ENCODE results near the gene ARFRP1. TPM values are rescaled to one million over a fixed set of nuclear protein-coding genes. Genes with fewer than 3 reads are reported as not detected.

Gene ARFRP1
- total and polyA plus RNA-seq, 4 donors = 29.8 to 56.0 (median 47.4) TPM

DNA sequence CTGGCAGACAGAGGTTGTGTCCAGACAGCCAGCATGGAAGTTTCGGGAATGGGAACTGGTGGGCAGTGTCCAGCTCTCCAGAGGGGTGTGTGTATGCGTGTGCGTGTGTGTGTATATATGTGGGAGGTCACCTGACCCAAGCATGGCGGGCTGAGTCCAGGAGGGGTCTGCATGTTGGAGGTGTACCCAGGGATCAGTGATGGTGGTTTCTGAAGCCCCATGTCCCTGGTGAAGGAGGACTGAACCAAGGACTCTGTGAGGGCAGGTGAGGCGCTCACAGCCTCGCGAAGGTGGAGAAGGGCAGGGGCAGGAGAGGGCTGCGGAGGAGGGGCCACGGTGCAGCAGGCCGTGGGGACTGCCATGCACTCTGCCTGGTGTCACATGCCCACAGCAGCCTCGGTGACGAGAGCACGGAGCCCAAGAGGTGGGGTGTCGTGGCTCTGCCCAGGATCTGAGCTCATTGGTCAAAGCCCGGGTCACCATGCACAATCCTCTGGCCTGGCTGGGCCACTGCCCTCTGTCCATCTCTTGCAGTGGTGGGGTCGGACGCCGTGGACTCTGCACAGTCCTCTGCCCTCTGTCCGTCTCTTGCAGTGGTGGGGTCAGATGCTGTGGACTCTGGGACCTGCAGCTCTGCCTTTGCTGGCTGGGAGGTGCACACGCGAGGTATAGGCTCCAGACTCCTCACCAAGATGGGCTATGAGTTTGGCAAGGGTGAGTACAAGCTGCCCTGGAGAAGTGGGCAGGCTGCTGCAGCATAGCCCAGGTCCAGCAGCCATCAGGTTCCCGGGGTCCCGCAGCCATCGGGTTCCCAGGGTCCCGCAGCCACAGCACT is 26.6 kb upstream of the ARFRP1 start:
- TF ChIP-seq, protein P1, sequence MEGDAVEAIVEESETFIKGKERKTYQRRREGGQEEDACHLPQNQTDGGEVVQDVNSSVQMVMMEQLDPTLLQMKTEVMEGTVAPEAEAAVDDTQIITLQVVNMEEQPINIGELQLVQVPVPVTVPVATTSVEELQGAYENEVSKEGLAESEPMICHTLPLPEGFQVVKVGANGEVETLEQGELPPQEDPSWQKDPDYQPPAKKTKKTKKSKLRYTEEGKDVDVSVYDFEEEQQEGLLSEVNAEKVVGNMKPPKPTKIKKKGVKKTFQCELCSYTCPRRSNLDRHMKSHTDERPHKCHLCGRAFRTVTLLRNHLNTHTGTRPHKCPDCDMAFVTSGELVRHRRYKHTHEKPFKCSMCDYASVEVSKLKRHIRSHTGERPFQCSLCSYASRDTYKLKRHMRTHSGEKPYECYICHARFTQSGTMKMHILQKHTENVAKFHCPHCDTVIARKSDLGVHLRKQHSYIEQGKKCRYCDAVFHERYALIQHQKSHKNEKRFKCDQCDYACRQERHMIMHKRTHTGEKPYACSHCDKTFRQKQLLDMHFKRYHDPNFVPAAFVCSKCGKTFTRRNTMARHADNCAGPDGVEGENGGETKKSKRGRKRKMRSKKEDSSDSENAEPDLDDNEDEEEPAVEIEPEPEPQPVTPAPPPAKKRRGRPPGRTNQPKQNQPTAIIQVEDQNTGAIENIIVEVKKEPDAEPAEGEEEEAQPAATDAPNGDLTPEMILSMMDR (IDR thresholded peaks at IDR 0.05; ENCODE audit: control extremely low read depth, extremely low read depth) = no peak
- no peak for DNase-seq
- no peak for ATAC-seq (ENCODE audit: insufficient read depth, low FRiP score)
- Histone ChIP-seq H3K4me1 (ENCODE audit: control insufficient read depth in 5 of 5, insufficient read depth in 5 of 5, low read length in 5 of 5) (peaks cover 0 to 13% (median 2%) of the 10 kb centered on the region in 5 donors), H3K9me3 (ENCODE audit: control insufficient read depth in 4 of 4, insufficient read depth in 3 of 4, low read length in 3 of 4) (no peaks in the 10 kb centered on the region), H3K27me3 (ENCODE audit: control insufficient read depth in 3 of 3, insufficient read depth in 3 of 3, low read length in 2 of 3) (no peaks in the 10 kb centered on the region), H3K4me3 (no peak overlapping the region), H3K27ac (ENCODE audit: low read depth in 1 of 2, low read length in 1 of 2) (no peak overlapping the region), H3K9ac (ENCODE audit: insufficient read depth in 1 of 2, low read length in 2 of 2) (no peak overlapping the region), H3K36me3 (ENCODE audit: control insufficient read depth in 4 of 4, insufficient read depth in 4 of 4, low read length in 4 of 4) (peaks cover 0 to 40% (median 7%) of the 10 kb centered on the region in 4 donors)
- WGBS, 2 donors = 91 to 92% methylated on average over 25 of the region's 25 CpGs

DNA sequence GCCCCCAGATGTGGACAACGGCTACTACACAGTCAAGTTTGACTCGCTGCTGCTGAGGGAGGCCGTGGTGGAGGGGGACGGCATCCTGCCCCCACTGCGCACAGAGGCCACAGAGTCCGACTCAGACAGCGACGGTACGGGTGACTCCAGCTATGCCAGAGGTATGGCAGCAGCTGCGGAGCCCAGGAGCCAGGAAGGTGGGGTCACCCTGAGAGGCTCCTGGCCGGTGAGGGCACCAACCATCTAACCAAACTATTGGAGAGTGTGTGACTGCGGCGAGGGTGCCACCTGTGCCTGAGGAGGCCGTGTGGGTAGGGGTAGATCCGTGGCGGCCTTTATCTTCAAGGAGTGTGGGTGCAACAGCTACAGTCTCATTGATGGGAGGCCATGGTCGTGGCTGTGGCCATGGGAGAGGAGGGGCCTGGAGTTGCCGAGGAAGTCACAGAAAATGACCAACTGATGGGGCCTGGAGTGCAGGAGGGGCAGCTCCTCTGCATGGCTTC is 25.9 kb upstream of the ARFRP1 start:
- TF ChIP-seq, protein P1 (IDR thresholded peaks at IDR 0.05; ENCODE audit: control extremely low read depth, extremely low read depth) = no peak
- Histone ChIP-seq H3K27ac (ENCODE audit: low read depth in 1 of 2, low read length in 1 of 2) (no peak overlapping the region), H3K4me1 (ENCODE audit: control insufficient read depth in 5 of 5, insufficient read depth in 5 of 5, low read length in 5 of 5) (peaks cover 0 to 7% (median 2%) of the 10 kb centered on the region in 5 donors), H3K9me3 (ENCODE audit: control insufficient read depth in 4 of 4, insufficient read depth in 3 of 4, low read length in 3 of 4) (no peaks in the 10 kb centered on the region), H3K36me3 (ENCODE audit: control insufficient read depth in 4 of 4, insufficient read depth in 4 of 4, low read length in 4 of 4) (peaks cover 0 to 40% (median 7%) of the 10 kb centered on the region in 4 donors), H3K27me3 (ENCODE audit: control insufficient read depth in 3 of 3, insufficient read depth in 3 of 3, low read length in 2 of 3) (no peaks in the 10 kb centered on the region), H3K4me3 (no peak overlapping the region), H3K9ac (ENCODE audit: insufficient read depth in 1 of 2, low read length in 2 of 2) (no peak overlapping the region)
- no peak for DNase-seq
- 93 to 97% methylated on average over 18 of the region's 18 CpGs for WGBS, 2 donors
- no peak for ATAC-seq (ENCODE audit: insufficient read depth, low FRiP score)

DNA sequence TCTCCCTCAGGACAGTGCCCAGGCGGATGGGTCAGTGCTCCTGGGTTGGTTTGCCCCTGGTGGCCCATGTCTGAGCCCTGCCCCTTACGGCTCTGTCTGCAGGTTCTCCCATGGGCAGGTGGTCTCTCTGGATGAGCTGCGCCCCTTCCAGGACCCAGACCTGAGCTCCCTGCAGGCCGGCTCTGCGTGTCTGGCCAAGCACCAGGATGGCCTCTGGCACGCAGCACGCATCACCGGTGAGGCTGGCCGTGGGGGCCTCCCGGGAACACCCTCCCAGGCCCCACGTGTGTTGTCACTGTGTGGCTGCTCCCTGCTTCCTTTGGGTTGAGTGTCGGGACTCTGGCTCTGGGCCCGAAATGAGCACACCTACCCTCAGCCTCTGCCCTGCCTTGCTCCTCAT is 25.3 kb upstream of the ARFRP1 start:
- WGBS, 2 donors = 90 to 95% methylated on average over 13 of the region's 13 CpGs
- Histone ChIP-seq H3K9ac (ENCODE audit: insufficient read depth in 1 of 2, low read length in 2 of 2) (no peak overlapping the region), H3K36me3 (ENCODE audit: control insufficient read depth in 4 of 4, insufficient read depth in 4 of 4, low read length in 4 of 4) (peaks cover 0 to 40% (median 7%) of the 10 kb centered on the region in 4 donors), H3K9me3 (ENCODE audit: control insufficient read depth in 4 of 4, insufficient read depth in 3 of 4, low read length in 3 of 4) (no peaks in the 10 kb centered on the region), H3K4me1 (ENCODE audit: control insufficient read depth in 5 of 5, insufficient read depth in 5 of 5, low read length in 5 of 5) (peaks cover 0 to 10% (median 3%) of the 10 kb centered on the region in 5 donors), H3K27ac (ENCODE audit: low read depth in 1 of 2, low read length in 1 of 2) (no peak overlapping the region), H3K27me3 (ENCODE audit: control insufficient read depth in 3 of 3, insufficient read depth in 3 of 3, low read length in 2 of 3) (no peaks in the 10 kb centered on the region), H3K4me3 (no peak overlapping the region)
- TF ChIP-seq, protein P1 (IDR thresholded peaks at IDR 0.05; ENCODE audit: control extremely low read depth, extremely low read depth) = no peak
- ATAC-seq (ENCODE audit: insufficient read depth, low FRiP score) (no peak), DNase-seq (no peak)

Measured in lung (tissue), 12 donors.